LHCN-M2 (cell line): ENCODE data around the gene NIPAL3. TPM values are rescaled to one million over a fixed set of nuclear protein-coding genes. Genes with fewer than 3 reads are reported as not detected.
A peak's percentile ranks its signal among the peaks of the same experiment; 100 is the strongest.
"Not testable (repeated sequence)": the region's sequence is repeated elsewhere in the genome, so short reads cannot be mapped to it uniquely, and the experiment has no call there.

Experiments used
- DNase-seq: peaks from one replicate; pipeline ENCODE4 v3.0.0-alpha.2; 2012; ENCODE audit warnings: low read depth
- total RNA-seq: library from RNA; depleted of rRNA; stranded (reverse); fragments of >200 nt; gene quantifications from 2 replicates; pipeline ENCODE4 v1.2.3, GENCODE V29; 2014

Gene NIPAL3
- total RNA-seq, 1 experiment from 2014 or later, result 18.8 TPM

DNA sequence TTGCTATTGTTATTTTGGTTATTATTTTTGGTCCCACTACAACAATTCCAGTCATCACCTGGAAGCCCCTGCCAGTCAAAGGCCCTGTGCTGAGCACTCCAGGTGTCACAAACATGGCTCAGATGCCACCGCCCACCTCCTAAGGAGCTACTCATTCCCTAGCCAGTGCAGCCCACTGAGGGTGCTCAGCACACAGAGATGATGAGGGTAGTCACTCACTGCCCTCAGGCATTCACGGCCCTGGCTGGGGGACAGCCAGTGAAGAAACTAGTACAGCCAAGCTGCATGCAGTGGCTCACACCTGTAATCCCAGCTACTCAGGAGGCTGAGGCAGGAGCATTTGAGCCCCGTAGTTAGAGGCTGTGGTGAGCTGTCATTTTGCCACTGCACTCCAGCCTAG is 42.3 kb downstream of the NIPAL3 start:
- no peak for DNase-seq

DNA sequence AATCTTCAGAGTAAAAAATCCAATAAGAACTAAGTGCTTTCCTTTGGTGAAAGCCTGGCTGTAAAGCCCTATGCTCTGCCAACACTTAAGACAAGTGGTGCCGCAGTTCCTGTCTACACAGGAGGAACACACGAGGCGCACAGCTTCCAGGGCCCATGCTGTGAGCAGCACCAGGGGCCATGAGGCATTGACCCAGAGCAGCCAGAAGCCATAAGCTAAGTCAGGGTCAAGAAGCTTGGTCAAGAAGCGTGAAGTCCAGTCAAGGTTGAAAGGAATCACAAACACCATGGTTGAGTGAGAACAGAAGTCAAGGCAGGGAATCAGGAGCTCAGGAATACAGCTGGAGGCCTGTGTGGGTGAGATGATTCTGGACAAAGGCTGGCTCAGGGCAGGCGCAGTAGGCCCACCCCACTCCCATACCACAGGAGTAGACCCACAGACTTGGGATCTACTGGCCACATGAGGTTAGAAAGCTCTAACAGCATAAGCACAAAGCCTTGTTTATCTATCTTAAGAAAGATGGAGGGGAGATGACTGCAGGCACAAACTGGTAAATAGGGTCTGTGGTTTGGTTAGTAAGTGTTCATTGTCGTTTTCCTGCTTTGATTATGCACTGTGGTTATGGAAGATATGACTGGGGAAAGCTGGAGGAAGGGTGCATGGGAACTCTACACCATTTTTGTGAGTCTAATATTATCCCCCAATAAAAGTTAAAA is 44.1 kb downstream of the NIPAL3 start:
- no peak for DNase-seq

DNA sequence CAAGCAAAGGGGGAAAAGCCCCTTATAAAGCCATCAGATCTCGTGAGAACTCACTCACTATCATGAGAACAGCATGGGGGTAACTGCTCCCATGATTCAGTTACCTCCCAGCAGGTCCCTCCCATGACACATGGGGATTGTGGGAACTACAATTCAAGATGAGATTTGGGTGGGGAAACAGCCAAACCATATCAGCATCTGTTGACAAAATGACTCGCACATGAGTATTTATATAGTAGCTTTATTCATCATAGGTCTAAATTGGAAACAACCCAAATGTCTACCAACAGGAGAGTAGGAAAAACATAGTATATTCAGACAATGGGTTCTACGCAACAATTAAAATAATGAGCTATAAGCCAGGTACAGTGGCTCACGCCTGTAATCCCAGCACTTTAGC is 46.5 kb downstream of the NIPAL3 start:
- peak; percentile 71 for DNase-seq

DNA sequence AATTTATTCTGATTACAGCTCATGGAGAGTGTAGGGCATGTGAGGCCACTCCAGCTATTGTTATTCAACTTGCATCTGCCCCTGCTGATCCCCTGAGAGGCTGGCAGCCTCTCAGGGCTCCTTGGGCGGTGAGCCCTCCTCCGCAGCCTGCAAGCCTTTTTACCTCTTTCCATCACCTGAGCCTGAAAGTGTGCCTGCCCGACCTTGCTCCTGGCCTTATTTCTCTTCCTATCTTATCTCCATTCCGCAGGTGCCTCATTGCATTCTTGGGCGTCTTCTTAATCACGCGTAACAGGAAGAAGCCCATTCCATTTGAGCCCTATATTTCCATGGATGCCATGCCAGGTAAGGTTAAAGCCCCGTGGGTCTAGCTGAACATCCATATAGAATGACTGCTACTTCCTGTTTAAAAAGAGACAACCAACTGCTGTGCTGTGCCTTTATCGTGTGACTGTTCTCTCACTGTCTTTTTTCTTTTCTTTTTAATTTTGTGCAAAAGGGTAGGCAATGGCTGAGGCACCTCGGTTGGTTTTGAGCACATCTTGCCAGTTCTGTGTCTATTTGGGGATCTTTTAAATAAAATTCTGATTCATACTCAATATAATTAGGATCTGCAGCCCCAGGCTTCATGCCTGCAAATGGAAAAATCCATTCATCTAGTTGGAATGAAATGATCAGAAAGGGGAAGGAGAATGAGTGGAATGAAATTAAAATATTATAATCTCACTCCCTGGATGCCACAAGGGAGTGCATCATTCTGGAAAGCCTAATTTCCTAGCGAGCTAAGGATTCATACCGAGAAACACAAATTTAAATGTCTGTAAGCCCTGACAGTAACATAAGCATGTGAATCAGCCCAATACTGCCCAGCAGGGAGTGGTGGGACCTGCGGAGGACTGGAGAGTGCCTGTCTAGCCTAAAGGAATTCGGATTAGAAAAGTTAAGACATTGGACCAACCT is 48.5 kb downstream of the NIPAL3 start:
- DNase-seq, result no peak

DNA sequence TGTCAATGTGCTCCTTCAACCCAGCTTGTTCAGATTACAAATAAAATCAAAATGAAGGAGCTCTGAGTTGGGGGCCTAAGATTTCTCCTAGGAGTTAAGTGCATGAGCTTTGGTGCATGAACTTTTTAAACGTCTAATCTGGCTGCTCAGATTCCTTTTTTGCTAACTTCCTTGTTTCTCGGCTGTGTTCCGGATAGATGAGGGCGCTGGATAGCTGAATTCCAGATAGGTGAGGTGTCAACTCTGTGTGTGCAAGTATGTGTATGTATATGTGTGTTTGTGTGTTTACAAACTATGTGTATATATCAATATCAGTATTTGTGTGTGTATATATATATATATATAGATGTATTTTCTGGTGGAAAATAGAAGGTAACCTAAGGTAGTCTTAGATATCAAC is 49.5 kb downstream of the NIPAL3 start:
- DNase-seq, result no peak

DNA sequence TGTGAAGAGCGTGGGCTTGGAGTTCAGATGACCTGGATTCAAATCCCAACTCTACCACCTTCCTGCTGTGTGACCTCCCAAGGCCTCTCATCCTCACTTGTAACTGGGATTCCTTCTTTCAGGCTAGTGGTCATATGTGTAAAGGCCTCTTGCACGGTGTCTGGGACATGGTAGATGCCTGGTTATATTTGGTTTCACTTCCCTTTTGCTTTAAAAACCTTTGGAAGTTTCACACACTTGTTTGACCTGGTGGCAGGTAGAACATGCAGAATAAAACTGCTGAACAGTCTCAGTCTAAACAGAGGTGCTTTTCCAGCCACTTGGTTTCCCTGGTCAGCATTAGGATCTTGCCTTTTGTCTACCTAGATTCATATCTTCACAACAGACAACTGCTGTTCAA is 50.0 kb downstream of the NIPAL3 start:
- no peak for DNase-seq

DNA sequence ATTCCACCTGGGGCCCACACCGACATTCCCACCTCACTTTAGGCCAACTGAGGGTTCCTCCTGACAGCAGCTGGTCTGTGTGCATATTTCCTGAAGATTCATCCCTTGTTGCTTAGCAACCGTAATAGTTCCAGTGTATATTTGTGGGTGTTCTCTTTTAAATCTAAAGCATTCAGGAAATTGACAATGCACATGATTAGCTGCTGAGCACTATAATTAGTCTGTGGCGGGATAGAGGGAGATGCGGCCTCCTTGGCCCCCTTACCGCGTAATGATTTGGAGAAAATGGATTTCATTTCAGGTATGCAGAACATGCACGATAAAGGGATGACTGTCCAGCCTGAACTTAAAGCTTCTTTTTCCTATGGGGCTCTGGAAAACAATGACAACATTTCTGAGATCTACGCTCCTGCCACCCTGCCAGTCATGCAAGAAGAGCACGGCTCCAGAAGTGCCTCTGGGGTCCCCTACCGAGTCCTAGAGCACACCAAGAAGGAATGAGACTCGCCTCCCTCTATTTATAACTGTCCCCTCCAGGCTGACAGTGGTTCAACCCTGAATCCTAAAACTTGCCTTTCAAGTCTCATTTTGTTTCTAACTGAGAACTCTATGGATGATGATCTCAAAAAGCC is 53.2 kb downstream of the NIPAL3 start:
- DNase-seq, result peak; percentile 19

DNA sequence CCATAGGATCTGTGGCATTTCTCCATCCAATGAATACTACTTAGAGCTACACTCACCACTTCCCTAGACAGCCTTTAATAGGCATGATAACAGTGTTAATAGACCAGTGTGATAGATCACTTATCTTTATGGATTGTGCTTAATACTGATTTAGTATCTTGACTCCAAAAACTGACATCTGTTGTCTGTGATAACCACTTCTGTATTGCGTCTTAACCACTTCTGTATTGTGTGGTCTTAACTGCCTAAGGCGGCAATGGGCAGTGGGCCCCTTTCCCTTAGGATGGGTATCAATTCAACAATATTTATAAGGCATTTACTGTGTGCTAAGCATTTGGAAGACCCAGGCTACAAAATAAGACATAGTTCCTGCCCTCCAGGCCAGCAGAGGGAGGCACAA is 55.0 kb downstream of the NIPAL3 start:
- DNase-seq, result no peak

DNA sequence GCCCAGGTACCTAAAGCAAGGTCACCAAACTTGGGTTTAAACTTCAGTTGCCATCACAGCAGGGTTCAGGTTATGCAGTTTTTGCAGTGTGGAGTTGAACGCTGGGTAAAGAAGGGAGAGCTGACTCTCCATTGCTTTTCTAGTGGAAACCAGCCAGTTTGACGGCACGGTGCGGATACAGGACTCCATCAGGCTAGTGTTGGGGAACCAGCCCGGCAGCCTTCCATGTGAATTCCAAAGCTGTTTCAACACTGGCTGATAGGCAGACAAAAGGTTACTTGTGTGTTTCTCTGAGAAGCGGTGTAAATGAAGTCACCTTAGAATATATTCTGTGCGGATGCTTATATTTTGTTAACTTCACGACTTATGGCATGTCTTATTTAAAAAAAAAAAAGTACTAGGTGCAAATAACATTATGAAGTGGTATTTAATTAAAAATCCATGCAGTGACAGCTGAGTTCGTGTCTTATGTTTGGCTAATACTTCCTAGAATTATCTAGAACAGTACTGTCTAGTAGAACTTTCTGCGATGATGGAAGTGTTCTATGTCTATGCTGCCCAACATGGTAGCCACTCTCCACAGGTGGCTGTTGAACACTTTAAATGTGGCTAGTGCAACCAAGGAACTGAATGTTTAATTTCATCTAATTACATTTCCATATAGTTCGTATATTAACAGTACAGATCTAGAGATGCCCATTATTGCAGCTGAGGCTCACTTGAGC is 57.1 kb downstream of the NIPAL3 start:
- DNase-seq, result no peak

DNA sequence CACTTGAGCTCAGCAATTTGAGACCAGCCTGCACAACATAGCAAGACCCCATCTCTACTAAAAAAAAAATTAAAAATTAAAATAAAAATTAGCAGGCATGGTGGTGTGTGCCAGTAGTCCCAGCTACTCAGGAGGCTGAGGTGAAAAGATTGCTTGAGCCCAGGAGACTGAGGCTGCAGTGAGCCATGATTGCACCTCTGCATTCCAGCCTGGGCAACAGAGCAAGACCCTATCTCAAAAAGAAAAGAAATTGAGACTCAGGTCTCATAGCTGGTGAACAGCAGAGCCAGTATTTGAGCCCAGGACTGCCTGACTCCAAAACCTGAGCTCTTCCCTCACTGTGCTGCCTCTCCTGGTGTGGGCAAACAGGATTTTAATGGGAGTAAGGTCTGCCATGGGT is 58.6 kb downstream of the NIPAL3 start:
- DNase-seq, result no peak

DNA sequence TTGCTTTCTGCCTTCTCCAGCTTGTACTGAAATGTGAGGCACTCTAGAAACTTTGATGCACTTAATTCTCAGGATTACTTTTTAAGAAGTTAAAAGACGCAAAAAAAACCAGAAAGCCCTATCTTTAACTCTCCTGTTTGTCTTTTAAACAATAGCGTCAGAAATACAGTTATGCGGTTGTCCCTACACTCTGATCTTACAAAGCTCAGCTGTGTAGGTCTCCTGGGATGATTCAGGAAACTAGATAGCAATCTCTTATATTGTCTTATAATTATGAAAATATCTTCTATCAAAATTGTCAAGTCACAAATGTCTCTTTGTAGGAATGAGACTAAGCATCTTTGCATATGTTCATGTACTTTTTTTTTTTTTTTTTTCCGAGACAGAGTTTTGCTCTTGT is 60.1 kb downstream of the NIPAL3 start:
- DNase-seq, result no peak

DNA sequence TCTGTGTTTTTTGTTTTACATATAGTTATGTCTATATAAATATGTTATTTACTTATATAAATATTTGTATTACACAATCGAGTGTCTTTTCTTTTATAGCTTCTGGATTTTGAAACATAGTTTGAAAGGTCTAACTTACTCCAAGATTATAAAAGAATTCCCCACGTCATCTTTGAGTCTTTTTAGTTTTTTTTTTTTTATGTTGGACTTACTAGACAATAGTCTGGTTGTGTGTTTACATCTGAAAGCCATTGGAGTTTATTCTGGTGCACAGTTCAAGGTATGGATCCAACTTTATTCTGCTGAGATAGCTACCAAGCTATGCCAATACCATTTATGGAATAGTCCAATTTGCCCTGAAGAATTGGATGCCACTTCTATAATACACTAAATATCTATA is 61.0 kb downstream of the NIPAL3 start:
- DNase-seq, result no peak

DNA sequence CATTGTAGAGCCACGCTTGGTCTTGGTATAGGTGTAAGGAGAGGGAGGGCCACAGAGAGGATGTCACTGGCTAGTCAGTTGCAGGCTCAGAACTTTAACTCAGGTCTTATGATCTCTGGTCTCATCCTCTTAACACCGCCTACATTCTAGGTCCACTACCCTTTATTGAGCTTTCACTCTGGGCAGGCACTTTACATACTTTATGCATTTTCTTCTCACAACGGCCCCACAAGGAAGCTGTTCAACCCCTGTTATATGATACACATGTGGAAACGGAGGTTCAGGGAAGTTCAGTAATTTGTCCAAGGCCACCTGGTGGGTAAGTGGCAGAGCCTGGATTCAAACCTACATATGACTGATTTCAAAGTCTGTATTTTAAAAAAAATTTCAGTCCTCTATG is 61.7 kb downstream of the NIPAL3 start:
- DNase-seq, result no peak

DNA sequence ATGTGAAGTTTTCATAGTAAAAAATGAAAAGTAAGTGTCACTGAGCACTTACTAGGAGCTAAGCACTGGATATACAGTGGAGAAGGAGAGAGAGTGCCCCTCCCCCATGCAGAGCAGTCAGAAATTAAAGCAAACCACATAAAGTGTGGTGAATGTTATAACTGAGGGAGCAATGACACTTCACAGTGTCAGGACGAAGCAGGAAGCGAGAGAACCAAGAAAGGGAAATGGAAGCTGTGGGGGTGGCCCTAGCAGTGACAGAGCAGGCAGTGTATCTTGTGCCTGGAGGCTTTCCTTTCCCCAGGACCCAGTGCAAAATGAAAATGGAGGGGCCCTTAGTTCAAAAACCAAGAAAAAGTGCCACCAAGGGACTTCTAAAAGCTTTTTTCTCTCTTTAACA is 65.5 kb downstream of the NIPAL3 start:
- DNase-seq, result no peak

DNA sequence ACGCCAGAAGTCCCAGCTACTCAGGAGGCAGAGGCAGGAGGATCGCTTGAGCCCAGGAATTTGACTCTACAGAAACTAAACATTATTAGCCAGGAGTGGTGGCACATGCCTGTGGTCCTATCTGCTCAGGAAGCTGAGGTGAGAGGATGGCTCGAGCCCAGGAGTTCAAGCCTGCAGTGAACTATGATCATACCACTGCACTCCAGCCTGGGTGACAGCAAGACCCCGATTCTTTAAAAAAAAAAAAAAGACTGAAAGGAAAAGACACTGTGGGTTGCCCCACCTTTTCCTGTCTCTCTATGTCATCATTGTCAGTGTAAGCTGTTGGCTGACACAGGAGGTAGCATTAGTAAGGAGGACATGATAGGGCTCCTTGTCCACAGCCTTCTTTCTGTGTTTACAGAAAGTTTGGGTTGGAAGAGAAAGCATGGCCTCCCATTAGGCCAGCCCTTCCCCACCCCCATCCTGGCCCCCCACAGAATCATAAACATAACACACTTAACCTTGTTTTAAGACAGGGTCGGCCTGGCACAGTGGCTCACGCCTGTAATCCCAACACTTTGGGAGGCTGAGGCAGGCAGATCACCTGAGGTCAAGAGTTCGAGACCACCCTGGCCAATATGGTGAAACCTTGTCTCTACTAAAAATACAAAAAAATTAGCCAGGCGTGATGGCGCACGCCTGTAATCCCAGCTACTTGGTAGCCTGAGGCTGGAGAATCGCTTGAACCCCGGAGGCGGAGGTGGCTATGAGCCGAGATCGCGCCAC is 66.4 kb downstream of the NIPAL3 start:
- DNase-seq, result no peak

DNA sequence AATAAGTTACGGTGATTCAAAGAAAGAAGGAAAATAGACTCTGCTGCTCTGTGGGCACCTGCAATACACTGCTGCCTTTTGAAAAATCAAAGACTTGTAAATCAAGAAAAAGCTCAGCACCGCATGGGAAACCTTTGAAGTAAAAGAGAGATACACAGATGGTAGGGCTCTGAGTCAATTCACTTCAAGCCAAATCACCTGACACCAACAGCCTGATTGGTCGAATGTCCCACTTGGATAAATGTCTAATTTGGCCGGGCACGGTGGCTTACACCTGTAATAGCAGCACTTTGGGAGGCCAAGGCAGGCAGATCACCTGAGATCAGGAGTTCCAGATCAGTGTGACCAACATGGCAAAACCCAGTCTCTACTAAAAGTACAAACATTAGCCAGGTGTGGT is 67.8 kb downstream of the NIPAL3 start:
- DNase-seq, result no peak

DNA sequence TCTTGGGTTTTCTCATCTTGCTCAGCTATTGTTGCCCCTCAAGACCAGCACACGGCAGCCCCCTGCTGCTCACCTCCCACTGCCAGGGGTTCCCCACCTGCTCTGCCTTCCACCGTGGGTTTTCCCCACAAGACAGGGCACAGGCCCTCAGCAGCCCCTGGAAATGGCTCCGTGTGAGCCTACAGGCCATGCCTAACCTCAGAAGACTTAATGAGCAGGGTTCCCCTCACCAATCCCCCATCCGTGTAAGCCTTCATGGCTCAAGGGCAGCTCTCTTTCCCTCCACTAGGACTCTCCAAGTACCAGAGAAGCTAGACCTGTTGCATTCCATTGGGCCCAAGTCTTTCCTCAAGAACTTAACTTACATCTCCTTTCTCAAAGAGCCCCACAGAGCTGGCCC is 68.6 kb downstream of the NIPAL3 start:
- no peak for DNase-seq

DNA sequence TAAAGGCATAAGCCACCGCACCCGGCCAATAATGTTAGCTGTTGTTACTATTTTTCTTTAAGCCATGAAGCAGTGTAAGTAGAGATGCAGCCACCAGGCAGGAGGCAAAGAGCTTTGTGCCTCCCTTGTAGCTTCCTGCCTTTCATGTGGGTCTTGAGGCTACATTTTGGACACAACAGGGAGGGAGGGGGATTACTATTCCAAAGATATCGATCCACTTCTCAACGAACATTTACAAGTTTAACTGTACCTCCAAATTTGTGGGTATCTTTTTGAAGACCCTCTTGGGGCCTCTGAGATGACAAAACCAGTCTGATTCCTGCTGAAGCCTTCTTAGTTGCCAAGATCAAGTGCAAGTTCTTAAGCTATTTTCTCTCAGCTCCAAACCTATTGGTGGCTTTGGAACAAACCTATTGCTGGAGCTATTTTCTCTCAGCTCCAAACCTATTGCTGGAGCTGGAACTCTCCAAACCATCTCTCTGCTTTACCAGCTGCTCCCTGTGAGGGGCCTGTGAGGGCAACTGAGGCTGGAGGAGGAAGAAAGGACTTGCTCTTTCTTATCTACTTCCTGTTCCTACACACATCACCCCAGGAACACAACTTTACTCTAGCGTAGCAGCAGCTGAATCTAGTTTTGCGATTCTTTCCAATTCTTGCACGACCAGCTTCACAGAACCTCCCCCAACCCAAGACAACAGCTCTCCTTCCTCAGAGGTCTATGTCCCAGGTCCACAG is 70.9 kb downstream of the NIPAL3 start:
- DNase-seq, result no peak

DNA sequence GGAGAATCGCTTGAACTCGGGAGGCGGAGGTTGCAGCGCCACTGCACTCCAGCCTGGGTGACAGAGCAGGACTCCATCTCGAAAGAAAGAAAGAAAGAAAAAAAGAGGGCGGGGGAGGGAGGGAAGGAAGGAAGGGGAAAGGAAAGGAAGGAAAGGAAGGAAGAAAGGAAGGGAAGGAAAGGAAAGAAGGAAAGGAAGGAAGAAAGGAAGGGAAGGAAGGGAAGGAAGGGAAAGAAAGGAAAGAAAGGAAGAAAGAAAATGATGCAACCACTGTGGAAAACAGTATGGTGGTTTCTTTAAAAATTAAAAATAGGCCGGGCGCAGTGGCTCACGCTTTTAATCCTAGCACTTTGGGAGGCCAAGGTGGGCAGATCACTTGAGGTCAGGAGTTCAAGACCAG is 71.9 kb downstream of the NIPAL3 start:
- no peak for DNase-seq

DNA sequence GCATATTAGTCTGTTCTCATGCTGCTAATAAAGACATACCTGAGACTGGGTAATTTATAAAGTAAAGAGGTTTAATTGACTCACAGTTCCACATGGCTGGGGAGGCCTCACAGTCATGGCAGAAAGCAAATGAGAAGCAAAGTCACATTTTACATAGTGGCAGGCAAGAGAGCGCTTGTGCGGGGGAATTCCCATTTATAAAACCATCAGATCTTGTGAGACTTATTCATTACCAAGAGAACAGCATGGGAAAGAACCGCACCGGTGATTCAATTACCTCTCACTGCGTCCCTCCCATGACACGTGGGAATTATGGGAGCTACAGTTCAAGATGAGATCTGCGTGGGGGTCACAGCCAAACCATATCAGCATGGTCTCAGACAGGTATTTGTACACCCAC is 72.6 kb downstream of the NIPAL3 start:
- not testable (repeated sequence) for DNase-seq
